Neural cell (in vitro differentiated cells): Measurements from ENCODE around the gene SLC29A1.

Experiments used
- CTCF ChIP-seq: fragments of 450-650 bp; IDR thresholded peaks from 2 replicates; pipeline ENCODE4 v1.5.1; 2014; ENCODE audit warnings: antibody characterized with exemption, mild to moderate bottlenecking, moderate library complexity; ENCODE audit not compliant: poor library complexity, severe bottlenecking
- RAD21 ChIP-seq: fragments of 450-650 bp; conservative IDR thresholded peaks from 2 replicates; pipeline ENCODE4 v1.6.1; 2014; ENCODE audit warnings: antibody characterized with exemption, mild to moderate bottlenecking, moderate library complexity

GRCh38 chr6:44221291-44221960, 2.0 kb upstream of the SLC29A1 start:
- TF ChIP-seq CTCF (peak; percentile 26), RAD21 (no peak)
